22Rv1 (cell line): Measurements from ENCODE around the gene HOXB2.

Experiments
- H3K27ac ChIP-seq: fragments of 450-650 bp; 2 replicates; pipeline ENCODE4 v1.5.1; 2017
- CTCF ChIP-seq: fragments of 450-650 bp; IDR thresholded peaks from 2 replicates; pipeline ENCODE4 v1.5.1; 2017; ENCODE audit warnings: mild to moderate bottlenecking
- ZFX ChIP-seq: fragments of 450-650 bp; IDR thresholded peaks from 2 replicates; pipeline ENCODE4 v1.6.1; 2017; ENCODE audit warnings: antibody characterized with exemption, borderline replicate concordance

HOXB2 gene

DNA sequence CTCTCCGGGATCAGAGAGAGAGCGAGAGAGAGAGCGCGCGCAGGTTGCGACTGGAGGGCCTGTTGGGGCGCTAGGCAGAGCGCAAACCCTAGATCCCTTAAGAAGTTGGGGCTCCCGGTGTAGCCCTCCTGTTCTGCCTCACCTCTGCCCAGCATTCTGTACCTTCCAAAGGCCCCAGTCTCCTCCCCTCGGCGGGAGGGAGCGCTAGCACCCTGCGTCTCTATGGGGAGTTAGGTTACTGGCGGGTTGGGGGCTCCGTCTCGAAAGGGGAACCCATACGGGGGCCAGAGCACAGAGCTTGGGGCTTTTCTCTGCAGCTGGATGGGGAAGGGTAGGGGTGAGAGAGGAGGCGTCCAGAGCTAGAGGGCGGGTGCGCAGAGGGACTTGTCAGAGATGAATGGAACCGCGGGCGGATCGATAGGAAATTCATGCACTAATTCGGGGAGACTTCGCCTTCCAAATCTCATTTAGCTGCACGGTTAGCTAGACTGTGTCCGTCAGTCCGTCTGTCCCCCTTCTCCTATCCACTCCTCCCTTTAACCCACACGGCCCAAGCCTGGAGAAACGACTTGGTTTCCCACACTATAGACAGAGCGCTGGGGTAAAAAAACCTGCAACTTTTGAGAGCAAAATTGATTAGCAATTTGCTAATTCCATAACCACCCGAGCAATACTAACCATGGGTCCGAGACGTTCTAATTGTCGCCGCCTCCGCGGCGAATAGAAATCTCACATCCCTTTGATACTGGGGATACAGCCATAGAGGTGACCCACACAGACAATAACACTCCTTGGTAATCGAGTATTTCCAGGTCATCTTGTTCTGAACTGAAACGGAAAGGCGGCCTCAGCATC is 33.9 kb upstream of the HOXB2 start:
- peak overlapping the region; percentile 37; the same call in 1 of the 2 replicates for H3K27ac ChIP-seq
- TF ChIP-seq CTCF (no peak), ZFX (no peak)

- peak within 1 kb of the TSS; percentile 37; the same call in 1 of the 2 replicates for H3K27ac ChIP-seq
- TF ChIP-seq ZFX, result no peak
- TF ChIP-seq CTCF, result no peak
Measured at GRCh38 chr17:48577946-48578615, 33.2 kb upstream of the HOXB2 start, which contains the start of gene HOXB4. Gene HOXB4 (minus strand): TSS chr17:48578350. CDS start chr17:48578319, 31 bp downstream.

GRCh38 chr17:48577330-48577945 is 32.5 kb upstream of the HOXB2 start:
- peak overlapping the region; percentile 37; the same call in 1 of the 2 replicates for H3K27ac ChIP-seq
- no peak for TF ChIP-seq ZFX
- TF ChIP-seq CTCF, result no peak

DNA sequence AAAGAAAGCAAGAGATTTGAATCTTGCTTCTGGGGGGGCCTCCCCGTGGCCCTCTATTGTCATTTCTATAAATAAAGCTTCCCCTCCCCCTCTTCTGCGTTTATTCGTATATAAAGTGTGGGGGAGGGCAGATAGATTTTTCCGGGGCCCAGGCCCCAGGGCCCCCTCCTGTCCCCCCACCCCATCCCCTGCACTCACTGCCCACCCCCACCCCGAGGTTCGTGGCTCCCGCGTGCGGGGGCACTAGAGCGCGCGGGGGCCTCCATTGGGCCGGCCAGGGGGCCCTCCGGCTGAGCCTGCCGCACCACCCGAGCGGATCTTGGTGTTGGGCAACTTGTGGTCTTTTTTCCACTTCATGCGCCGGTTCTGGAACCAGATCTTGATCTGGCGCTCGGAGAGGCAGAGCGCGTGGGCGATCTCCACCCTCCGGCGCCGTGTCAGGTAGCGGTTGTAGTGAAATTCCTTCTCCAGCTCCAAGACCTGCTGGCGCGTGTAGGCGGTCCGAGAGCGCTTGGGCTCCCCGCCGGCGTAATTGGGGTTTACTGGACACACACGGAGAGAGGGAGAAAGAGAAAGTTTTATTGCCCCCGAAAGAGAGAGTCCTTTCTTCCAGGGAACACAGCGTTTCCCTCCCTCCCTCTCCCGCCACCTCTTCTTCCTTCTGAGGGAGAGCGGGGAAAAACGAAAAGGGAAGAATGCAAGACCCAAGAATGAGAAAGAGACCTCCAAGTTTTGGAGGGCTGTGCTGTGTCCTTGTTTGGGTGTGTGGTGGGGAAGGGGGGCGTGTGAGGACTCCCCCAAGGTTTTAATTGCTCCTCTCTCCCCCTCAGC is 31.8 kb upstream of the HOXB2 start:
- no peak overlapping the region for H3K27ac ChIP-seq
- no peak for TF ChIP-seq ZFX
- TF ChIP-seq CTCF, result no peak

DNA sequence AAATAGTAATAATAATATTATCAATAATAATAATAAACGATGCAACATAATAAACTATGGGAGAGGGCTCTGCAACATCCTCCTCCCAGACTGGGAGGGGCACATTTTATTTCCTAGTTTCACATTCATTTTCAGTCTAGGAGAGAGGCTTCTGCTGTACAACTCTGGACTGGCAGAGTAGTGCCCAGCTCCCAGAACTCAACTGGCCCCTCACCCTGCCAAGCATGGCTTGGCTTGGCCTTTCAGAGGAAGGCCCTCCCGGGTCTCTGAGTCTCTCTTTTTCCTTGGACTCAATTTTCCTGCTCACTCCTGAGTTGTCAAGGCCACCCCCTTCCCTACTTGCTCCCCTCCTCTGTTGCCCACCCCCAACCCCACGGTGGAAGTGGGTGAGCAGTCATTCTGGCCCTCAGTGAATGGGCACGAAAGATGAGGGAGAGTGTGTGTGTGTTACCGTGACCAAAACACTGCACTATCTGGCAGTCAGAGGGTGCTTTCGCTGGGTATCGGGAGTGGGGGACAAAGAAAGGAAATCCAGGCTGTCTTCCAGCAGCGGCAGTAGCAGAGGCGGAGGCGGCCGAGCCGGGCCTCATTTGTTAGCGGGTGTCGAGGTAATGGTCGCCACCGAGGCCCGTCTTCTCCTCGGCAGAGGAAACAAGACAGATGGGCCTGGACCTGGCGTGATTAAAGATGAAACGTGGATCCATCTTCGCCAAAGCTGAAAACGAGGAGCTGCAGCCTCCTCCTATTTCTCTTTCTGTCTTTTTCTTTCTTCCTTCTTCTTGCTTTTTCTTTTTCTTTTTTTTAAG is 31.0 kb upstream of the HOXB2 start:
- H3K27ac ChIP-seq, result no peak overlapping the region
- TF ChIP-seq ZFX, result no peak
- no peak for TF ChIP-seq CTCF

GRCh38 chr17:48575066-48575582 is 30.2 kb upstream of the HOXB2 start:
- no peak overlapping the region for H3K27ac ChIP-seq
- TF ChIP-seq ZFX (no peak), CTCF (no peak)
